Endothelial cell (in vitro differentiated cells): Measurements from ENCODE around the gene TMIGD1. TPM values are rescaled to one million over a fixed set of nuclear protein-coding genes. Genes with fewer than 3 reads are reported as not detected.
A peak's percentile ranks its signal among the peaks of the same experiment; 100 is the strongest.

ENCODE experiments used
- DNase-seq: peaks from one replicate; pipeline ENCODE4 v3.0.0; 2021; ENCODE audit warnings: low spot score
- H3K27ac Mint-ChIP-seq: one replicate; pipeline ENCODE4 v1.8.0; 2021; ENCODE audit warnings: mixed read lengths, inconsistent platforms; ENCODE audit not compliant: unreplicated experiment
- H3K27me3 Mint-ChIP-seq: one replicate; pipeline ENCODE4 v1.8.0; 2021; ENCODE audit warnings: mild to moderate bottlenecking, moderate library complexity, mixed read lengths, inconsistent platforms; ENCODE audit not compliant: unreplicated experiment
- H3K36me3 Mint-ChIP-seq: one replicate; pipeline ENCODE4 v1.8.0; 2021; ENCODE audit warnings: mild to moderate bottlenecking, low read depth, mixed read lengths, inconsistent platforms; ENCODE audit not compliant: unreplicated experiment
- H3K4me1 Mint-ChIP-seq: one replicate; pipeline ENCODE4 v1.8.0; 2021; ENCODE audit warnings: mild to moderate bottlenecking, mixed read lengths, inconsistent platforms; ENCODE audit not compliant: unreplicated experiment
- H3K4me3 Mint-ChIP-seq: one replicate; pipeline ENCODE4 v1.8.0; 2021; ENCODE audit warnings: mild to moderate bottlenecking, mixed read lengths, inconsistent platforms; ENCODE audit not compliant: unreplicated experiment
- H3K9me3 Mint-ChIP-seq: one replicate; pipeline ENCODE4 v1.8.0; 2021; ENCODE audit warnings: mixed read lengths, inconsistent platforms; ENCODE audit not compliant: unreplicated experiment
- total RNA-seq: library from RNA; stranded (reverse); fragmentation: NEBNext Ultra II Directional; extraction: Animal tissue kit (Norgen Biotek cat#: 25700); gene quantifications from one replicate; pipeline ENCODE4 v1.2.1, GENCODE V29; 2021; ENCODE audit not compliant: unreplicated experiment
- TF ChIP-seq, protein P1 (sequence below): fragments of 200-600 bp; sonication (generic); IDR thresholded peaks from one replicate; pipeline ENCODE4 v1.5.0; 2021; ENCODE audit warnings: antibody characterized with exemption; ENCODE audit not compliant: unreplicated experiment

Gene TMIGD1
- total RNA-seq, 1 donor from 2014 or later = not detected

GRCh38 chr17:30368912-30369720 is 35.3 kb upstream of the TMIGD1 start:
- no peaks in the 10 kb centered on the region for H3K36me3 Mint-ChIP-seq
- no peak for DNase-seq
- H3K9me3 Mint-ChIP-seq = no peaks in the 10 kb centered on the region
- H3K4me3 Mint-ChIP-seq = no peak overlapping the region
- peaks cover 19% of the 10 kb centered on the region for H3K4me1 Mint-ChIP-seq
- H3K27ac Mint-ChIP-seq = peak overlapping the region; percentile 50
- TF ChIP-seq, protein P1, sequence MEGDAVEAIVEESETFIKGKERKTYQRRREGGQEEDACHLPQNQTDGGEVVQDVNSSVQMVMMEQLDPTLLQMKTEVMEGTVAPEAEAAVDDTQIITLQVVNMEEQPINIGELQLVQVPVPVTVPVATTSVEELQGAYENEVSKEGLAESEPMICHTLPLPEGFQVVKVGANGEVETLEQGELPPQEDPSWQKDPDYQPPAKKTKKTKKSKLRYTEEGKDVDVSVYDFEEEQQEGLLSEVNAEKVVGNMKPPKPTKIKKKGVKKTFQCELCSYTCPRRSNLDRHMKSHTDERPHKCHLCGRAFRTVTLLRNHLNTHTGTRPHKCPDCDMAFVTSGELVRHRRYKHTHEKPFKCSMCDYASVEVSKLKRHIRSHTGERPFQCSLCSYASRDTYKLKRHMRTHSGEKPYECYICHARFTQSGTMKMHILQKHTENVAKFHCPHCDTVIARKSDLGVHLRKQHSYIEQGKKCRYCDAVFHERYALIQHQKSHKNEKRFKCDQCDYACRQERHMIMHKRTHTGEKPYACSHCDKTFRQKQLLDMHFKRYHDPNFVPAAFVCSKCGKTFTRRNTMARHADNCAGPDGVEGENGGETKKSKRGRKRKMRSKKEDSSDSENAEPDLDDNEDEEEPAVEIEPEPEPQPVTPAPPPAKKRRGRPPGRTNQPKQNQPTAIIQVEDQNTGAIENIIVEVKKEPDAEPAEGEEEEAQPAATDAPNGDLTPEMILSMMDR = no peak
- peaks cover 4% of the 10 kb centered on the region for H3K27me3 Mint-ChIP-seq

DNA sequence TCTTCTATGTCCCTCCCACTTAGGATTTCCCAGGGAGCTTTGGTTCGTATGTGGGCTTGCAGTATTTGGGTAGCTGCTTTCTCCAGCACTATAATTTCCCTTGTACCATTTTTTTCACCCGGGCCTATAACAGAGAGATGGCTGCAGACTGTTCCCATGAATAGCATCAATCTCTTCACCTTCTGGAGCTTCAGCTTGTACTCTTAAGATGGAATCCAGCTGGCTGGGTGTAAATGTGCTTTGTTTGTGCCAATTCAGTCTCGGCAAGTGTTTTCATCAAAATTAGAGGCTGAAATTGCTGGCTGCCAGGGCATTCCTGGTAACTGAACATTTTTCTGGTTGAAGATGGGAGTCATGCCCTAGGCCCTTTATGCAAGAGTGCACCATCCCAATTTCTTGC is 32.7 kb upstream of the TMIGD1 start:
- TF ChIP-seq, protein P1 = no peak
- DNase-seq = no peak
- Mint-ChIP-seq H3K27ac (no peak overlapping the region), H3K4me1 (peaks cover 19% of the 10 kb centered on the region), H3K4me3 (no peak overlapping the region), H3K27me3 (no peaks in the 10 kb centered on the region), H3K9me3 (no peaks in the 10 kb centered on the region), H3K36me3 (no peaks in the 10 kb centered on the region)

DNA sequence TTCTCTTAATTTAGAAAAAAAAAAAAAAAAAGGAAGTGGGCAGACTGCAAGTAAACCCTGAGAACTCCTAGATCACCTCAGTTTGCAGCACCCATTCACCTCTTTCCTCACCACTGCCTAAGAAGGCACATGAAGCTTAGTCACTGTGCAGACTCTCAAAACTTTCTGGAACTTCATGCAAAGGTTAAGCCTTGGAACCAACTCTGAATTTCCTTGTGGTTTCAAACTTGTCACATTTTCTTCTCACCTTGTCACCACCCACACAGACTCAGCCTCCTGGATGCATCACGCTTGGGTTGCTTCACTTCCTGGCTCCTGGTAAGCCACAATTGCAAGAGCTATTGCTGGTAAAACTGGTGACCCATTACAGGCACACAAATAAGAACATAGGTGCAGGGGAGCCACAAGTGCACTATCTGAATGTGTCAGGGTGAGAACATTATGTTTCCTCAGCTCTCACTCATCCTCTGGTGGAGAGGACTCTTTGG is 29.9 kb upstream of the TMIGD1 start:
- H3K27me3 Mint-ChIP-seq = no peaks in the 10 kb centered on the region
- H3K36me3 Mint-ChIP-seq = no peaks in the 10 kb centered on the region
- H3K9me3 Mint-ChIP-seq = no peaks in the 10 kb centered on the region
- no peak for DNase-seq
- TF ChIP-seq, protein P1 = no peak
- no peak overlapping the region for H3K4me3 Mint-ChIP-seq
- no peak overlapping the region for H3K27ac Mint-ChIP-seq
- H3K4me1 Mint-ChIP-seq = peaks cover 9% of the 10 kb centered on the region

GRCh38 chr17:30361766-30362279 is 28.0 kb upstream of the TMIGD1 start:
- H3K36me3 Mint-ChIP-seq = no peaks in the 10 kb centered on the region
- no peaks in the 10 kb centered on the region for H3K4me1 Mint-ChIP-seq
- DNase-seq = no peak
- no peak overlapping the region for H3K27ac Mint-ChIP-seq
- TF ChIP-seq, protein P1 = no peak
- no peaks in the 10 kb centered on the region for H3K27me3 Mint-ChIP-seq
- H3K9me3 Mint-ChIP-seq = no peaks in the 10 kb centered on the region
- H3K4me3 Mint-ChIP-seq = no peak overlapping the region

DNA sequence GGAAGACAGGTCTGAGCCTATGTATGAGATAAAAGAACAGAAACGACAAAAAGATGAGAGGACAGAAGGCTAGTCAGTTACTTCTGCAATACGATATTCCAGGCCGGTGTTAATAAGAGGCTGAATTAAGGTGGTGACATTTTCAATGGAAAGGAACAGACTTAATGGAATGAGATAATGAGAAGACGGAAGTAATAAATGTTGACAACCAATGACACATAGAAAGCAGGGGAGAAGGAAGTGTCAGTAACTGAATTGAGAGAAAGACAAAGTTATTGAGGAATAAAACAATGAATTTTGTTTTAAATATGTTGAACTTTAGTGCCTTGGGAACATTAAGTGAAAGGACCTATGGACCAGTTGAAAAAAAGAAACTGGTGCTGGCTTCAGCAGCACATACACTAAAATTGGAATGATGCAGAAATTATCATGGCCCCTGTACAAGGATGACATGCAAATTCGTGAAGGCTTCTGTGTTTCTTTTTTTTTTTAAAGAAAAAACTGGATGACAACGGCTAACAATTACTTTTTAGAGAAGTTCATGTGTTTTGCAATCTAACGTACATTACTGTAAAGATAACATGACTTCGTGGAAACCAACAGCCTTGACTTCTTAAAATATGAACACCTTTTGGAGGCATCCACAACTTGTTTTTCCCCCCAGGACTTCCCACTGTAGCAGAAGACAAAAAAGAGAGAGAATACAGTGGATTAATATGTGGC is 26.4 kb upstream of the TMIGD1 start:
- Mint-ChIP-seq H3K4me1 (no peaks in the 10 kb centered on the region), H3K4me3 (no peak overlapping the region), H3K36me3 (no peaks in the 10 kb centered on the region), H3K9me3 (no peaks in the 10 kb centered on the region), H3K27me3 (no peaks in the 10 kb centered on the region), H3K27ac (no peak overlapping the region)
- DNase-seq = no peak
- TF ChIP-seq, protein P1 = no peak
